Astrocyte (in vitro differentiated cells and primary cell): ENCODE results near the gene PRKCE. TPM values are rescaled to one million over a fixed set of nuclear protein-coding genes. Genes with fewer than 3 reads are reported as not detected.

ENCODE experiments used
- DNase-seq: peaks from one replicate; pipeline ENCODE4 v3.0.0-alpha.2; 2010; ENCODE audit warnings: low read depth
- FAIRE-seq: peaks from 2 replicates; lab custom pipeline; 2011; peaks lifted over from hg19 to GRCh38; lab: Jason Lieb, UNC
- H2AFZ ChIP-seq: 2 replicates; pipeline ENCODE4 v1.6.0; 2012; ENCODE audit warnings: low read depth, low read length, inconsistent platforms
- H3K27ac ChIP-seq: 2 replicates; pipeline ENCODE4 v1.5.1; 2011; ENCODE audit warnings: low read depth, low read length, inconsistent platforms
- H3K27me3 ChIP-seq: 2 replicates; pipeline ENCODE4 v1.6.0; 2011; ENCODE audit warnings: low read length, inconsistent platforms; ENCODE audit not compliant: insufficient read depth
- H3K36me3 ChIP-seq: 2 replicates; pipeline ENCODE4 v1.5.1; 2011; ENCODE audit warnings: low read length, inconsistent platforms; ENCODE audit not compliant: insufficient read depth
- H3K4me1 ChIP-seq: 2 replicates; pipeline ENCODE4 v1.5.1; 2011; ENCODE audit warnings: low read length, inconsistent platforms; ENCODE audit not compliant: insufficient read depth
- H3K4me2 ChIP-seq: 2 replicates; pipeline ENCODE4 v1.6.0; 2012; ENCODE audit warnings: low read length, inconsistent platforms
- H3K4me3 ChIP-seq: 2 replicates; pipeline ENCODE4 v1.5.1; 2011; ENCODE audit warnings: low read depth, mild to moderate bottlenecking, low read length, inconsistent platforms; ENCODE audit not compliant: insufficient read depth
- H3K79me2 ChIP-seq: 2 replicates; pipeline ENCODE4 v1.6.0; 2012; ENCODE audit warnings: mild to moderate bottlenecking, low read length, inconsistent platforms; ENCODE audit not compliant: insufficient read depth
- H3K9ac ChIP-seq: 2 replicates; pipeline ENCODE4 v1.6.0; 2012; ENCODE audit warnings: mild to moderate bottlenecking, low read length, inconsistent platforms
- H3K9me3 ChIP-seq: 2 replicates; pipeline ENCODE4 v1.5.1; 2012; ENCODE audit warnings: low read depth, mild to moderate bottlenecking, low read length, inconsistent platforms; ENCODE audit not compliant: insufficient read depth
- H4K20me1 ChIP-seq: 2 replicates; pipeline ENCODE4 v1.6.0; 2012; ENCODE audit warnings: low read length, inconsistent platforms; ENCODE audit not compliant: insufficient read depth
- H3K27ac Mint-ChIP-seq: one replicate; pipeline ENCODE4 v1.8.0; 2021; ENCODE audit warnings: mild to moderate bottlenecking, mixed read lengths; ENCODE audit not compliant: unreplicated experiment
- H3K27me3 Mint-ChIP-seq: one replicate; pipeline ENCODE4 v1.8.0; 2021; ENCODE audit warnings: low read depth, mixed read lengths; ENCODE audit not compliant: unreplicated experiment
- H3K36me3 Mint-ChIP-seq: one replicate; pipeline ENCODE4 v1.8.0; 2021; ENCODE audit warnings: low read depth, mixed read lengths; ENCODE audit not compliant: unreplicated experiment
- H3K4me1 Mint-ChIP-seq: one replicate; pipeline ENCODE4 v1.8.0; 2021; ENCODE audit warnings: low read depth, mixed read lengths; ENCODE audit not compliant: unreplicated experiment
- H3K4me3 Mint-ChIP-seq: one replicate; pipeline ENCODE4 v1.8.0; 2021; ENCODE audit warnings: mild to moderate bottlenecking, moderate library complexity, mixed read lengths; ENCODE audit not compliant: unreplicated experiment
- H3K9me3 Mint-ChIP-seq: one replicate; pipeline ENCODE4 v1.8.0; 2021; ENCODE audit warnings: mild to moderate bottlenecking, mixed read lengths; ENCODE audit not compliant: unreplicated experiment
- EZH2 ChIP-seq: IDR thresholded peaks from 2 replicates; pipeline ENCODE4 v1.6.1; 2012; ENCODE audit warnings: mild to moderate bottlenecking, low read length, inconsistent platforms; ENCODE audit not compliant: insufficient read depth
- total RNA-seq: library from RNA; stranded (reverse); gene quantifications from 2 replicates; pipeline ENCODE4 v1.2.1, GENCODE V29; 2021
- TF ChIP-seq, protein P1 (sequence below): IDR thresholded peaks from 2 replicates; pipeline ENCODE4 v1.5.1; 2011; ENCODE audit warnings: low read depth, mild to moderate bottlenecking, inconsistent platforms, low read length, moderate library complexity; ENCODE audit not compliant: insufficient read depth

Gene PRKCE
- total RNA-seq, 1 donor from 2014 or later: 12.8 TPM

DNA sequence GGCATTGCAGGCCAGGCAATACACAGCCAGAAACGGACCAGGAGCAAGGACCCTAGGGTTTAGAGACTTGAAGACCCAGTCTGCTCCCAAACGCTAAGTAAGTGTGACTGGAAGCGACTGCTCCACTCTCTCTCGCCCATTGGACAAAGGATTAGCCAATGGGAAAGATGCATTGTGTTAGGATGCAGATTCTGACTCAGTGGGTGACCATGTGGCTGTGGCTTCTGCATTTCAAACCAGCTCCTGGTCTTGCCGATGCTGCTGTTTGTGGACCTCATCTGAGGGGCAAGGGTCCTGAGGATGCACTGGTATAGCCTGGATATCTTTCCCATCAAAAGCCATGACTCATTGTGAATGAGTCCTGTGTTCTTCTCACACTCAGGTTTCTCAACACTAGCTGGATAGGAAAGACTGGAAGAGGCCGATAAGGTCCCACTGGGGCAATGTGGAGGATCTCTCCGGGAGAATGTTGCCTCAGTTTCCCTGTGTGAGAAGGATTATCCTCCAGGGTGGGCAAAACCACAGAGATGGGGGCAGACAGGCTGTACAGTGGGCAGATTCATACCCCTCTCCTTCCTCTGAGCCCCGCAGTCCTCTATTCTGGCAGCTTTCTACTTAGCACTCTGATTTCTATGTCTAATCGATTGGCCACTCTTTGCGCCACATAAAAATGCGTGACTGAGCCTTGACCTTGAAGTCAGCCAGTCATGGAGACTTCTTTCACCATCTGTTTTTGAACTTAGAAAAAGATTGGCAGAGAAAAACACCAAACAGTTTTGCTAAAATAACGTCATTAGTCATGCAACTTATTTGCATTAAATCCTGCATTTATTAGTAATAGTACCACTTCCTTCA, 257.1 kb downstream of the PRKCE start:
- no peak overlapping the region for H3K4me2 ChIP-seq
- no peak overlapping the region for H3K4me3 Mint-ChIP-seq
- no peak overlapping the region for H3K9ac ChIP-seq
- peaks cover 2% of the 10 kb centered on the region for H3K4me1 Mint-ChIP-seq
- peaks cover 4% of the 10 kb centered on the region for H4K20me1 ChIP-seq
- no peak overlapping the region for H3K27ac ChIP-seq
- no peak overlapping the region for H3K4me3 ChIP-seq
- H3K9me3 Mint-ChIP-seq: no peaks in the 10 kb centered on the region
- peaks cover 8% of the 10 kb centered on the region for H3K4me1 ChIP-seq
- H3K79me2 ChIP-seq: no peaks in the 10 kb centered on the region
- peaks cover 5% of the 10 kb centered on the region for H3K27me3 Mint-ChIP-seq
- no peaks in the 10 kb centered on the region for H3K27me3 ChIP-seq
- H3K9me3 ChIP-seq: no peaks in the 10 kb centered on the region
- DNase-seq: no peak
- no peak overlapping the region for H3K27ac Mint-ChIP-seq
- no peak for FAIRE-seq
- TF ChIP-seq EZH2: no peak
- TF ChIP-seq, protein P1, sequence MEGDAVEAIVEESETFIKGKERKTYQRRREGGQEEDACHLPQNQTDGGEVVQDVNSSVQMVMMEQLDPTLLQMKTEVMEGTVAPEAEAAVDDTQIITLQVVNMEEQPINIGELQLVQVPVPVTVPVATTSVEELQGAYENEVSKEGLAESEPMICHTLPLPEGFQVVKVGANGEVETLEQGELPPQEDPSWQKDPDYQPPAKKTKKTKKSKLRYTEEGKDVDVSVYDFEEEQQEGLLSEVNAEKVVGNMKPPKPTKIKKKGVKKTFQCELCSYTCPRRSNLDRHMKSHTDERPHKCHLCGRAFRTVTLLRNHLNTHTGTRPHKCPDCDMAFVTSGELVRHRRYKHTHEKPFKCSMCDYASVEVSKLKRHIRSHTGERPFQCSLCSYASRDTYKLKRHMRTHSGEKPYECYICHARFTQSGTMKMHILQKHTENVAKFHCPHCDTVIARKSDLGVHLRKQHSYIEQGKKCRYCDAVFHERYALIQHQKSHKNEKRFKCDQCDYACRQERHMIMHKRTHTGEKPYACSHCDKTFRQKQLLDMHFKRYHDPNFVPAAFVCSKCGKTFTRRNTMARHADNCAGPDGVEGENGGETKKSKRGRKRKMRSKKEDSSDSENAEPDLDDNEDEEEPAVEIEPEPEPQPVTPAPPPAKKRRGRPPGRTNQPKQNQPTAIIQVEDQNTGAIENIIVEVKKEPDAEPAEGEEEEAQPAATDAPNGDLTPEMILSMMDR: no peak
- no peaks in the 10 kb centered on the region for H3K36me3 Mint-ChIP-seq
- no peaks in the 10 kb centered on the region for H3K36me3 ChIP-seq
- H2AFZ ChIP-seq: no peak overlapping the region

DNA sequence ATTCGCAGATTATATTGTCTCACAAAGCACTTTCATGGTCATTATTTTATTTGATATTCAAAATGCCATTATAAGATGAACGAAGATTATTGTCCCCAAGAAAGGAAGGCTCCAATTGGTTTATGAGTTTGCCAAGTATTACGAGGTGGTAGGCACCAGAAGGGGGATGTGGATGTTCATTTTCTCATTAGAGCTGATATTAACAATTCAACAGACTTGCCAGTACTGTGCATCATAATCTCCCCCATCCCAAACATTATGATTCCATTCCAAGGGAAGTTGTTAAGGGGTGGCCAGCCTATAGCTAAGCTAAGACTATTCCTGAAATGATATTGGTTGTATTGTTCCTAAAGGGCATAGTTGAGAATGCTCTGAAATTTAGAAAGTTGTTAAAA, 257.7 kb downstream of the PRKCE start:
- Mint-ChIP-seq H3K27ac (no peak overlapping the region), H3K4me3 (no peak overlapping the region), H3K9me3 (no peaks in the 10 kb centered on the region), H3K27me3 (peaks cover 5% of the 10 kb centered on the region), H3K4me1 (peaks cover 2% of the 10 kb centered on the region), H3K36me3 (no peaks in the 10 kb centered on the region)
- no peak overlapping the region for H3K4me3 ChIP-seq
- no peaks in the 10 kb centered on the region for H3K9me3 ChIP-seq
- H3K79me2 ChIP-seq: no peaks in the 10 kb centered on the region
- DNase-seq (no peak), FAIRE-seq (no peak)
- no peak overlapping the region for H2AFZ ChIP-seq
- no peaks in the 10 kb centered on the region for H3K36me3 ChIP-seq
- no peak overlapping the region for H3K4me2 ChIP-seq
- H3K27ac ChIP-seq: no peak overlapping the region
- H3K9ac ChIP-seq: no peak overlapping the region
- H3K4me1 ChIP-seq: peaks cover 8% of the 10 kb centered on the region
- H4K20me1 ChIP-seq: peaks cover 4% of the 10 kb centered on the region
- TF ChIP-seq, protein P1: no peak
- no peak for TF ChIP-seq EZH2
- H3K27me3 ChIP-seq: no peaks in the 10 kb centered on the region

DNA sequence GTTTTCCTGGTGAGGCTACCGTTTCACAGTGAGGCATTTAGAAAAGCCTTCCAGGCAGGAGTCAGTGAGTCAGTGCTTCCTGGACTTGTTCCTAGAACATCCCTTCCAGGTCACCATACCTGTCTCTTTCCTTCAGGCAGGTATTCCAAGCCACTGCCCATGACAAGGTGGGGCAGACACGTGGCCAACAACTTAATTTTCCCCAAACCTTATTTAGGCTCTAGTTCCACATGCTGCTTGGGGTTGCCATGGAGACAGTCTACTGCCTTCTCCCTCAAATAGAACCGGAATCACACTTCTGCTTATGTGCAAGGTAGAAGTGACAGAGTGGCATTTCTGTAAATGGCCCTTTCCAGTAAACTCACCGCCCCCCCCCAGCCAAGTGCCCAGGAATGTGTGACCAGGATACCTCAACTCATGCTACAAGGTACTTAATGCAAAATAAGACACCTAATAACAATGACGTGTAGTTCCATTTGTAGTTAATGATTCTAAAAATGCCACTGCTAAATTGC, 258.3 kb downstream of the PRKCE start:
- TF ChIP-seq, protein P1: no peak
- TF ChIP-seq EZH2: no peak
- H3K9me3 ChIP-seq: no peaks in the 10 kb centered on the region
- no peak overlapping the region for H3K27ac Mint-ChIP-seq
- no peak overlapping the region for H3K9ac ChIP-seq
- FAIRE-seq (no peak), DNase-seq (no peak)
- H3K36me3 Mint-ChIP-seq: no peaks in the 10 kb centered on the region
- no peaks in the 10 kb centered on the region for H3K79me2 ChIP-seq
- no peak overlapping the region for H3K4me3 ChIP-seq
- H3K27ac ChIP-seq: no peak overlapping the region
- peaks cover 2% of the 10 kb centered on the region for H3K4me1 Mint-ChIP-seq
- H3K4me3 Mint-ChIP-seq: no peak overlapping the region
- peaks cover 4% of the 10 kb centered on the region for H4K20me1 ChIP-seq
- no peaks in the 10 kb centered on the region for H3K36me3 ChIP-seq
- peaks cover 5% of the 10 kb centered on the region for H3K27me3 Mint-ChIP-seq
- peaks cover 3% of the 10 kb centered on the region for H3K4me1 ChIP-seq
- no peaks in the 10 kb centered on the region for H3K27me3 ChIP-seq
- H2AFZ ChIP-seq: no peak overlapping the region
- H3K9me3 Mint-ChIP-seq: no peaks in the 10 kb centered on the region
- no peak overlapping the region for H3K4me2 ChIP-seq
